Epithelial cell of esophagus (primary cell): ENCODE results near the gene HIGD2A.

ENCODE experiments used
- DNase-seq: peaks from one replicate; pipeline ENCODE4 v3.0.0; 2010; ENCODE audit warnings: low read depth
- H3K4me3 ChIP-seq: 2 replicates; pipeline ENCODE4 v1.5.1; 2011; ENCODE audit warnings: mild to moderate bottlenecking, low read length, control low read depth
- CTCF ChIP-seq: IDR thresholded peaks from 2 replicates; pipeline ENCODE4 v1.5.1; 2011; ENCODE audit warnings: low read depth, mild to moderate bottlenecking, low read length, control low read depth, inconsistent platforms; ENCODE audit not compliant: insufficient read depth; ENCODE audit errors: missing control alignments

The HIGD2A gene, protein sequence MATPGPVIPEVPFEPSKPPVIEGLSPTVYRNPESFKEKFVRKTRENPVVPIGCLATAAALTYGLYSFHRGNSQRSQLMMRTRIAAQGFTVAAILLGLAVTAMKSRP

GRCh38 chr5:176388444-176389134 is at the start of gene HIGD2A, which contains the start of gene NOP16:
HIGD2A (plus strand) TSS chr5:176388751; CDS start chr5:176388820, 69 bp downstream.
NOP16 (minus strand) TSS chr5:176388598; CDS start chr5:176388539, 59 bp downstream.
- H3K4me3 ChIP-seq: peak within 1 kb of the TSS; percentile 94
- TF ChIP-seq CTCF: peak; percentile 2
- peak; percentile 99 for DNase-seq

- no peak overlapping the region for H3K4me3 ChIP-seq
- DNase-seq: no peak
- TF ChIP-seq CTCF: no peak
Observed at GRCh38 chr5:176339304-176339703, 49.2 kb upstream of the HIGD2A start.

- H3K4me3 ChIP-seq: no peak overlapping the region
- TF ChIP-seq CTCF: no peak
- no peak for DNase-seq
Observed at GRCh38 chr5:176341325-176342157, 47.0 kb upstream of the HIGD2A start.

DNA sequence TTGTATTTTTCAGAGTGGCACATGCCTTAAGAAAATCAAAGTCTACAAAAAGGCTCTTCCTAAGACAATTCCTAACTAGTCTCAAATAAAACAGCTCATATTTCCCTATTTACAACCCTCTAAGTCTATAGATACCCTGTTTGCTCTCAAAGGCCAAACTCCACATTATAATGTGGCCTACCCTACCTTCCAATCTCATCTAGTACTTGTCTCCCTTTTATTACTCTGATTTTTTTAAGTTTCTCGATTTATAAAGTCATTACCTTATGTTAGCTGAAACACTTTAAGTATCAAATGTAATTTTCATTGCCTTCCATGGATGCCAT is 46.4 kb upstream of the HIGD2A start:
- TF ChIP-seq CTCF: no peak
- DNase-seq: no peak
- no peak overlapping the region for H3K4me3 ChIP-seq

DNA sequence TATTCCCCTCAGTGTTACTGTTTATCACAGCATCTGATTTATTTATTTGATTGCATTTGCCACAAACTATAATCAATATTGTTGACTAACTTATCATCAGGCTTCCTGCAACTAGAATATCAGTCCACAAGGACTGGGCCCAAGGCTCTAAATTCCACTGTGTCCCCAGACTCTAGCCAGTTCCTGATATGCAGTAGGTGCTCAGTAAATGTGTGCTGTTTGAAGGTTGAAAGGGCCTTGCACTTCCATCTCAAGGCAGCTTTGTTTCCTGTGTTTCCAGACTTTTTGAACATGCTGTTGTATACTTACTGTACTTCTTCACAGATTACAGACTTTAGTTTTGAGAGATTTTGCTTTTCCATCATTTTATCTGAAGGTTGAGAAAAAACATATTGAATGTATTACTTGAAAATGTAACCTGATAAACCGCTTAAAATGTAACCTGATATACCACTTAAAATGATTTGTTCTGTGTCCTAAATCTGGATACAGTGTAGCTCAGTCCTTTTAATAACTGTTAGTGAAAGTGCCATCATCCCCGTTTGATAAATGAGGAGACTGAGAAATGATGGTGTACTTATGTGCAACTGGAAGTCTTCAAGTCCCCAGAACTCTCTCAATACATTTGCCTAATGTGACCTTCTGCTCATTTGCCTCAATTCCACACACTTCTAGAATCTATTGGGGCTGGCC is 45.6 kb upstream of the HIGD2A start:
- no peak overlapping the region for H3K4me3 ChIP-seq
- TF ChIP-seq CTCF: no peak
- no peak for DNase-seq

GRCh38 chr5:176350416-176350815 is 38.1 kb upstream of the HIGD2A start:
- H3K4me3 ChIP-seq: no peak overlapping the region
- no peak for TF ChIP-seq CTCF
- no peak for DNase-seq
